Panc1 (cell line): ENCODE data around the gene ZNF593OS. TPM values are rescaled to one million over a fixed set of nuclear protein-coding genes. Genes with fewer than 3 reads are reported as not detected.

Experiments used
- ATAC-seq: fragments of 200-7000 bp; cut with Tn5 transposase; 2 replicates; pipeline ENCODE4 v1.9.1; 2020; ENCODE audit warnings: mild to moderate bottlenecking, moderate library complexity
- BruUV-seq: library from RNA; stranded (reverse); fragments of 400-500 nt; replicated peaks from 2 replicates; lab custom pipeline; 2021; lab: Mats Ljungman, UMichigan
- CTCF ChIA-PET: fragments of 300-600 bp; sonication (Branson Sonifier 250); formaldehyde crosslinking; loops from one replicate; lab custom pipeline; 2022; ENCODE audit warnings: antibody characterized with exemption; lab: Charles Lee
- POLR2A ChIA-PET: fragments of 300-600 bp; sonication (Branson Sonifier 250); formaldehyde crosslinking; loops from one replicate; lab custom pipeline; 2022; ENCODE audit warnings: antibody characterized with exemption; lab: Charles Lee
- DNase-seq: peaks from one replicate; pipeline ENCODE4 v3.0.0-alpha.2; 2010; ENCODE audit warnings: low read depth, low spot score
- H3K27ac ChIP-seq: 2 replicates; pipeline ENCODE4 v1.5.1; 2011; ENCODE audit warnings: mild to moderate bottlenecking, low read length, inconsistent platforms
- H3K27me3 ChIP-seq: fragments of 200-500 bp; sonication (Bioruptor generic); 2 replicates; pipeline ENCODE4 v1.6.0; 2014; ENCODE audit warnings: low read length, inconsistent platforms; ENCODE audit not compliant: control insufficient read depth, insufficient read depth
- H3K36me3 ChIP-seq: fragments of 200-500 bp; sonication (Bioruptor generic); 2 replicates; pipeline ENCODE4 v1.5.1; 2014; ENCODE audit warnings: inconsistent platforms, mild to moderate bottlenecking, low read length, moderate library complexity; ENCODE audit not compliant: control insufficient read depth, insufficient read depth
- H3K4me1 ChIP-seq: 2 replicates; pipeline ENCODE4 v1.5.1; 2011; ENCODE audit warnings: inconsistent platforms, mild to moderate bottlenecking, low read length, moderate library complexity; ENCODE audit not compliant: control insufficient read depth, insufficient read depth
- H3K4me3 ChIP-seq, 2 experiments: 2 replicates each; pipeline ENCODE4 v1.5.1; 2011 to 2012; ENCODE audit warnings: low read depth in 2 of 2, low read length in 2 of 2, mild to moderate bottlenecking in 2 of 2, inconsistent platforms in 1 of 2, moderate library complexity in 1 of 2
- H3K9me3 ChIP-seq: fragments of 200-500 bp; sonication (Bioruptor generic); 2 replicates; pipeline ENCODE4 v1.5.1; 2014; ENCODE audit warnings: low read depth, mild to moderate bottlenecking, inconsistent platforms, low read length, moderate library complexity; ENCODE audit not compliant: control insufficient read depth, insufficient read depth
- POLR2AphosphoS5 ChIP-seq: IDR thresholded peaks from 2 replicates; pipeline ENCODE4 v1.6.1; 2012; ENCODE audit warnings: mild to moderate bottlenecking, low read depth, low read length, moderate library complexity
- SIN3A ChIP-seq: IDR thresholded peaks from 2 replicates; pipeline ENCODE4 v1.6.1; 2012; ENCODE audit warnings: low read depth, mild to moderate bottlenecking, low read length, moderate library complexity, borderline replicate concordance; ENCODE audit not compliant: insufficient read depth
- TCF7L2 ChIP-seq: IDR thresholded peaks from 2 replicates; pipeline ENCODE4 v1.6.1; 2011; ENCODE audit warnings: mild to moderate bottlenecking, low read depth, low read length, inconsistent platforms
- in situ Hi-C: cut with HindIII; loops from 2 replicates; pipeline ENCODE4 v1.10.0; 2016; ENCODE audit warnings: low sequenced_read_pairs, low pct_unique_long_range_greater_than_20kb
- intact Hi-C: fragments of 100-400 bp; cut with micrococcal nuclease; formaldehyde crosslinking; loops from one replicate; pipeline ENCODE4 v1.10.0; 2022; ENCODE audit not compliant: unreplicated experiment
- total RNA-seq: library from RNA; stranded (reverse); gene quantifications from one replicate; pipeline ENCODE4 v1.2.1, GENCODE V29; 2021; ENCODE audit not compliant: unreplicated experiment
- TF ChIP-seq, protein P1 (sequence below), 2 experiments: IDR thresholded peaks; 2 replicates each; pipeline ENCODE4 v1.6.1; 2011 to 2012; ENCODE audit warnings: low read depth in 2 of 2, control low read depth in 1 of 2, low read length in 1 of 2, mild to moderate bottlenecking in 1 of 2, moderate library complexity in 1 of 2; ENCODE audit not compliant: insufficient read depth in 1 of 2
- TF ChIP-seq, protein P2 (sequence below): fragments of 450-650 bp; IDR thresholded peaks from 2 replicates; pipeline ENCODE4 v1.5.1; 2017; ENCODE audit warnings: mild to moderate bottlenecking

The ZNF593OS gene
- total RNA-seq, 1 experiment from 2014 or later, result not detected

DNA sequence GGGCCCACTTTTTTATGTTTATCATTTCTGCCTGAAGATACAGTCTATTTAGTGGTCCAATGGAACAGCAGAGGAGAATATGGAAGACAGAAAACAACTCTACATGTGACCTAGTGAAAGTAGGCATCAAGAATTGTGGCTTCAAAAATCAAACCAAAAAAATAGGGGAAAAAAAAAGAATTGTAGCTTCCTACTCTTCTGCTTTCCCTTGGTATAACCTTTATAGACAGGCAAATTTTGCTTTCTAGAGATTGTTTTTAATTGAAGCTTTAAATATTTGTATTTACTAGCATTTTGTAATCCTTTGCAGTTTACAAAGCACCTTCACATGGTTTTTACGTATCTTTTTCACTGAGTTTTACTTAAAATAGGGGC, 45.7 kb downstream of the ZNF593OS start:
- no peaks in the 10 kb centered on the region for H3K27me3 ChIP-seq
- in situ Hi-C loops (no loop called here), intact Hi-C loops (no loop called here)
- CTCF ChIA-PET, result no interaction called here
- no peak for DNase-seq
- H3K36me3 ChIP-seq, result no peaks in the 10 kb centered on the region
- no peak for ATAC-seq
- POLR2A ChIA-PET, result interaction anchor here (0.6 to 0.7 kb wide), 2 partner anchors 82 to 125 kb away, joined by 3 to 5 read pairs; no protein-coding TSS in a partner anchor
- BruUV-seq, result no TSS peak
- no peaks in the 10 kb centered on the region for H3K9me3 ChIP-seq
- H3K4me3 ChIP-seq, result peak overlapping the region in 1 of 2 experiments; percentile 10; a peak in 1 of 4 replicates
- H3K27ac ChIP-seq, result peak overlapping the region; percentile 80
- peaks cover 36% of the 10 kb centered on the region for H3K4me1 ChIP-seq
- TF ChIP-seq, protein P1, sequence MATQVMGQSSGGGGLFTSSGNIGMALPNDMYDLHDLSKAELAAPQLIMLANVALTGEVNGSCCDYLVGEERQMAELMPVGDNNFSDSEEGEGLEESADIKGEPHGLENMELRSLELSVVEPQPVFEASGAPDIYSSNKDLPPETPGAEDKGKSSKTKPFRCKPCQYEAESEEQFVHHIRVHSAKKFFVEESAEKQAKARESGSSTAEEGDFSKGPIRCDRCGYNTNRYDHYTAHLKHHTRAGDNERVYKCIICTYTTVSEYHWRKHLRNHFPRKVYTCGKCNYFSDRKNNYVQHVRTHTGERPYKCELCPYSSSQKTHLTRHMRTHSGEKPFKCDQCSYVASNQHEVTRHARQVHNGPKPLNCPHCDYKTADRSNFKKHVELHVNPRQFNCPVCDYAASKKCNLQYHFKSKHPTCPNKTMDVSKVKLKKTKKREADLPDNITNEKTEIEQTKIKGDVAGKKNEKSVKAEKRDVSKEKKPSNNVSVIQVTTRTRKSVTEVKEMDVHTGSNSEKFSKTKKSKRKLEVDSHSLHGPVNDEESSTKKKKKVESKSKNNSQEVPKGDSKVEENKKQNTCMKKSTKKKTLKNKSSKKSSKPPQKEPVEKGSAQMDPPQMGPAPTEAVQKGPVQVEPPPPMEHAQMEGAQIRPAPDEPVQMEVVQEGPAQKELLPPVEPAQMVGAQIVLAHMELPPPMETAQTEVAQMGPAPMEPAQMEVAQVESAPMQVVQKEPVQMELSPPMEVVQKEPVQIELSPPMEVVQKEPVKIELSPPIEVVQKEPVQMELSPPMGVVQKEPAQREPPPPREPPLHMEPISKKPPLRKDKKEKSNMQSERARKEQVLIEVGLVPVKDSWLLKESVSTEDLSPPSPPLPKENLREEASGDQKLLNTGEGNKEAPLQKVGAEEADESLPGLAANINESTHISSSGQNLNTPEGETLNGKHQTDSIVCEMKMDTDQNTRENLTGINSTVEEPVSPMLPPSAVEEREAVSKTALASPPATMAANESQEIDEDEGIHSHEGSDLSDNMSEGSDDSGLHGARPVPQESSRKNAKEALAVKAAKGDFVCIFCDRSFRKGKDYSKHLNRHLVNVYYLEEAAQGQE (IDR thresholded peaks at IDR 0.05; ENCODE audit: insufficient read depth in 1 of 2, low read depth in 2 of 2, low read length in 1 of 2), result no peak
- TF ChIP-seq POLR2AphosphoS5, result no peak
- no peak for TF ChIP-seq TCF7L2
- TF ChIP-seq, protein P2, sequence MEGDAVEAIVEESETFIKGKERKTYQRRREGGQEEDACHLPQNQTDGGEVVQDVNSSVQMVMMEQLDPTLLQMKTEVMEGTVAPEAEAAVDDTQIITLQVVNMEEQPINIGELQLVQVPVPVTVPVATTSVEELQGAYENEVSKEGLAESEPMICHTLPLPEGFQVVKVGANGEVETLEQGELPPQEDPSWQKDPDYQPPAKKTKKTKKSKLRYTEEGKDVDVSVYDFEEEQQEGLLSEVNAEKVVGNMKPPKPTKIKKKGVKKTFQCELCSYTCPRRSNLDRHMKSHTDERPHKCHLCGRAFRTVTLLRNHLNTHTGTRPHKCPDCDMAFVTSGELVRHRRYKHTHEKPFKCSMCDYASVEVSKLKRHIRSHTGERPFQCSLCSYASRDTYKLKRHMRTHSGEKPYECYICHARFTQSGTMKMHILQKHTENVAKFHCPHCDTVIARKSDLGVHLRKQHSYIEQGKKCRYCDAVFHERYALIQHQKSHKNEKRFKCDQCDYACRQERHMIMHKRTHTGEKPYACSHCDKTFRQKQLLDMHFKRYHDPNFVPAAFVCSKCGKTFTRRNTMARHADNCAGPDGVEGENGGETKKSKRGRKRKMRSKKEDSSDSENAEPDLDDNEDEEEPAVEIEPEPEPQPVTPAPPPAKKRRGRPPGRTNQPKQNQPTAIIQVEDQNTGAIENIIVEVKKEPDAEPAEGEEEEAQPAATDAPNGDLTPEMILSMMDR, result no peak
- TF ChIP-seq SIN3A, result no peak

DNA sequence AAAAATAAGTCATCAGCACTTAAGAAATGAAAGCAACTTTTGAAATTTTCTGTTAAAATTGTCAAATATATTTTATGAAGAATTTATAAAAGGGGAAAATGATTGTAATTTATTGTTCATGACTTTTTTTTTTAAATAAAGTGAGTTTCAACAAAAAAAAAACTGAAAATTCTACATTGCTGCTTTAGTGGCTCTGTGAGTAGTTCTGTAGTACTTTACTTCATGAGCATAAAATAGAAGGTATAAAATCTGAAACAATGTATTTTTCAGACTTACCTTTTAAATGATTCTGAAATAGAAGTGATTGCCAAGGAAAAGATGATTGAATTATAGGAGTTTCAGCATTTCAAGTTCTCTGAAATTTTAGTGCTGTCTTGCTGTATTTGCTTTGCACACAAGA, 46.2 kb downstream of the ZNF593OS start:
- ChIA-PET POLR2A (interaction anchor here (0.7 kb wide), 1 partner anchor 16 kb away, joined by 3 read pairs; no protein-coding TSS in a partner anchor), CTCF (no interaction called here)
- DNase-seq (no peak), ATAC-seq (no peak)
- Histone ChIP-seq H3K4me1 (peaks cover 36% of the 10 kb centered on the region), H3K27me3 (no peaks in the 10 kb centered on the region), H3K27ac (peak overlapping the region; percentile 80; the same call in 1 of the 2 replicates), H3K36me3 (no peaks in the 10 kb centered on the region), H3K4me3 (no peak overlapping the region), H3K9me3 (no peaks in the 10 kb centered on the region)
- TF ChIP-seq, protein P2, result no peak
- BruUV-seq, result no TSS peak
- intact Hi-C loops (no loop called here), in situ Hi-C loops (no loop called here)
